ENCODE data around the gene PITHD1. TPM values are rescaled to one million over a fixed set of nuclear protein-coding genes. Genes with fewer than 3 reads are reported as not detected.
"Not testable (repeated sequence)": the region's sequence is repeated elsewhere in the genome, so short reads cannot be mapped to it uniquely, and the experiment has no call there.

Gene PITHD1
- 10 to 100 TPM; 22.9 to 34.7 (median 30.6) TPM for total RNA-seq
- long read RNA-seq, partial matches to known transcripts, result 0 of 4 reads
- long read RNA-seq, other reads (novel, unspliced or antisense), result 0 of 4 reads

GRCh38 chr1:23777979-23778814 is at the start of gene PITHD1:
Gene PITHD1, plus strand, starts transcription at chr1:23778418. Its CDS starts 98 bp downstream, at chr1:23778516.
- H3K36me3 ChIP-seq, result peaks cover 0 to 8% (median 1%) of the 10 kb centered on the region in 4 donors
- no peaks in the 10 kb centered on the region for H3K27me3 ChIP-seq
- peak within 1 kb of the TSS; percentile 87 to 93 (median 91) for H3K4me3 ChIP-seq
- peaks cover 0 to 54% (median 22%) of the 10 kb centered on the region in 4 donors for H3K4me1 ChIP-seq
- 0% methylated on average over 33 of the region's 91 CpGs for WGBS (ENCODE audit: insufficient coverage, low coverage, low lambda C conversion rate, missing lambda C conversion rate)
- ATAC-seq (peak; percentile 80 to 90 (median 84)), DNase-seq (peak; percentile 84 to 91 (median 87))
- peak within 1 kb of the TSS; percentile 83 to 98 (median 85) for H3K27ac ChIP-seq
- H3K9me3 ChIP-seq, result no peaks in the 10 kb centered on the region
- TF ChIP-seq CTCF (IDR thresholded peaks at IDR 0.05) (no peak), POLR2A (IDR thresholded peaks at IDR 0.05) (peak; percentile 82)
- intact Hi-C loops (cut with DNase I), result no loop called here

- Histone ChIP-seq H3K36me3 (no peaks in the 10 kb centered on the region), H3K4me1 (peaks cover 0 to 44% (median 19%) of the 10 kb centered on the region in 4 donors), H3K27me3 (no peaks in the 10 kb centered on the region), H3K27ac (no peak overlapping the region), H3K9me3 (no peaks in the 10 kb centered on the region), H3K4me3 (no peak overlapping the region)
- ATAC-seq, result no peak
- TF ChIP-seq CTCF (IDR thresholded peaks at IDR 0.05) (no peak), POLR2A (IDR thresholded peaks at IDR 0.05) (no peak)
- DNase-seq, result no peak
- WGBS (ENCODE audit: insufficient coverage, low coverage, low lambda C conversion rate, missing lambda C conversion rate), result 96% methylated on average over 8 of the region's 10 CpGs
- intact Hi-C loops (cut with DNase I), result no loop called here
These were observed 45.6 kb upstream of the PITHD1 start for GRCh38 chr1:23732363-23733224.

GRCh38 chr1:23733281-23733680 is 44.9 kb upstream of the PITHD1 start:
- intact Hi-C loops (cut with DNase I); DNase-seq; H3K36me3 ChIP-seq: not testable (repeated sequence)

GRCh38 chr1:23736437-23737134 is 41.6 kb upstream of the PITHD1 start:
- H3K4me3 ChIP-seq, result no peak overlapping the region
- H3K9me3 ChIP-seq, result no peaks in the 10 kb centered on the region
- H3K27ac ChIP-seq, result no peak overlapping the region
- H3K27me3 ChIP-seq, result no peaks in the 10 kb centered on the region
- WGBS (ENCODE audit: insufficient coverage, low coverage, low lambda C conversion rate, missing lambda C conversion rate), result 79% methylated on average over 7 of the region's 7 CpGs
- DNase-seq (no peak), ATAC-seq (no peak)
- TF ChIP-seq CTCF (IDR thresholded peaks at IDR 0.05) (no peak), POLR2A (IDR thresholded peaks at IDR 0.05) (no peak)
- no peaks in the 10 kb centered on the region for H3K36me3 ChIP-seq
- intact Hi-C loops (cut with DNase I), result no loop called here
- H3K4me1 ChIP-seq, result peaks cover 0 to 19% (median 7%) of the 10 kb centered on the region in 4 donors

More at GRCh38 chr1:23733281-23733680, 44.9 kb upstream of the PITHD1 start:
- H3K27ac ChIP-seq, H3K4me3 ChIP-seq, H3K27me3 ChIP-seq, ATAC-seq, H3K9me3 ChIP-seq: not testable (repeated sequence)
- 92% methylated on average over 4 of the region's 5 CpGs for WGBS (ENCODE audit: insufficient coverage, low coverage, low lambda C conversion rate, missing lambda C conversion rate)
- peaks cover 0 to 37% (median 15%) of the 10 kb centered on the region in 4 donors for H3K4me1 ChIP-seq
